Caco-2 (cell line): ENCODE results near the gene EHBP1. TPM values are rescaled to one million over a fixed set of nuclear protein-coding genes. Genes with fewer than 3 reads are reported as not detected.

Experiments
- BruUV-seq: library from RNA; stranded (reverse); fragments of 400-500 nt; replicated peaks from 2 replicates; lab custom pipeline; 2021; lab: Mats Ljungman, UMichigan
- CTCF ChIA-PET: fragments of 300-600 bp; sonication (Branson Sonifier 250); formaldehyde crosslinking; loops from one replicate; lab custom pipeline; 2022; ENCODE audit warnings: antibody characterized with exemption; lab: Charles Lee
- POLR2A ChIA-PET: fragments of 300-600 bp; sonication (Branson Sonifier 250); formaldehyde crosslinking; loops from one replicate; lab custom pipeline; 2022; ENCODE audit warnings: antibody characterized with exemption; lab: Charles Lee
- DNase-seq, 2 experiments: peaks; one replicate each; pipeline versions ENCODE4 v3.0.0 to v3.0.0-alpha.2; 2020 to 2022
- H3K27me3 ChIP-seq: replicated peaks from 2 replicates; pipeline ENCODE4 v1.6.0; 2011; ENCODE audit warnings: low read length; ENCODE audit not compliant: control insufficient read depth, insufficient read depth
- H3K36me3 ChIP-seq: 2 replicates; pipeline ENCODE4 v1.5.1; 2011; ENCODE audit warnings: low read length; ENCODE audit not compliant: control insufficient read depth, insufficient read depth
- H3K4me1 ChIP-seq: fragments of 250-450 bp; sonication (Bioruptor Pico); 2 replicates; pipeline ENCODE4 v1.5.1; 2020; ENCODE audit warnings: mild to moderate bottlenecking
- H3K4me3 ChIP-seq: 2 replicates; pipeline ENCODE4 v1.5.1; 2011; ENCODE audit warnings: low read depth, mild to moderate bottlenecking, control low read depth, low read length
- H3K9me3 ChIP-seq: fragments of 250-450 bp; sonication (Bioruptor Pico); 2 replicates; pipeline ENCODE4 v1.5.1; 2020; ENCODE audit warnings: mild to moderate bottlenecking, moderate library complexity
- H3K27ac Mint-ChIP-seq: one replicate; pipeline ENCODE4 v1.8.0; 2022; ENCODE audit warnings: mixed read lengths; ENCODE audit not compliant: unreplicated experiment
- H3K27me3 Mint-ChIP-seq: one replicate; pipeline ENCODE4 v1.8.0; 2022; ENCODE audit warnings: mixed read lengths; ENCODE audit not compliant: insufficient read depth, unreplicated experiment
- H3K36me3 Mint-ChIP-seq: one replicate; pipeline ENCODE4 v1.8.0; 2022; ENCODE audit warnings: mild to moderate bottlenecking, mixed read lengths; ENCODE audit not compliant: insufficient read depth, unreplicated experiment
- H3K4me1 Mint-ChIP-seq: one replicate; pipeline ENCODE4 v1.8.0; 2022; ENCODE audit warnings: low read depth, mixed read lengths; ENCODE audit not compliant: unreplicated experiment
- H3K4me3 Mint-ChIP-seq: one replicate; pipeline ENCODE4 v1.8.0; 2022; ENCODE audit warnings: mild to moderate bottlenecking, moderate library complexity, mixed read lengths; ENCODE audit not compliant: unreplicated experiment
- H3K9me3 Mint-ChIP-seq: one replicate; pipeline ENCODE4 v1.8.0; 2022; ENCODE audit warnings: mixed read lengths; ENCODE audit not compliant: unreplicated experiment
- intact Hi-C: fragments of 100-400 bp; cut with micrococcal nuclease; formaldehyde crosslinking; loops from one replicate; pipeline ENCODE4 v1.10.0; 2022; ENCODE audit not compliant: unreplicated experiment
- total RNA-seq: library from RNA; stranded (reverse); gene quantifications from 2 replicates; pipeline ENCODE4 v1.2.3, GENCODE V29; 2022
- TF ChIP-seq, protein P1 (sequence below), 2 experiments: fragments of 200-600 bp in 1 of 2; IDR thresholded peaks; 1 replicate in 1 of 2; 2 replicates in 1 of 2; pipeline versions ENCODE4 v1.5.1 to v1.8.0; 2011 to 2022; ENCODE audit warnings: antibody characterized with exemption in 1 of 2, control low read depth in 1 of 2, inconsistent platforms in 1 of 2, low read depth in 1 of 2, low read length in 1 of 2, mild to moderate bottlenecking in 1 of 2, moderate library complexity in 1 of 2; ENCODE audit not compliant: insufficient read depth in 1 of 2, severe bottlenecking in 1 of 2, unreplicated experiment in 1 of 2

EHBP1 gene
- total RNA-seq, 1 experiment from 2014 or later, result 120 TPM

DNA sequence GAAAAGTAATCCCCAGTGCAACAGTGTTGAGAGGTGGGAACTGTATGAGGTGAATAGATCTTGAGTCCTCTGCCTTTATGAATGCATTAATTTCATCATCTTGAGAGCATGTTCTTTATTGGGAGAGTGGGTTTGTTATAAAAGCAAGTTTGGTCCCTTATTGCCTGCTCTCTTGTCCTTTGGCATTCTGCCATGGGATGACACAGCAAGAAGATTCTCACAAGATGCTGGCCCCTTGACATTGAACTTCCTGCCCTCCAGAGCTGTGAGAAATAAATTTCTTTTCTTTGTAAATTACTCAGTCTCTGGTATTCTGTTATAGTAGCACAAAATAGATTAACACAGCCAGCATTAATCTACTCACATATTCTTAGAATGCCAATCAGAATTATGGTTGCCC is 108.6 kb downstream of the EHBP1 start:
- no TSS peak for BruUV-seq
- no peak overlapping the region for H3K4me3 ChIP-seq
- H3K4me1 ChIP-seq, result peaks cover 15% of the 10 kb centered on the region
- DNase-seq, result no peak
- no peaks in the 10 kb centered on the region for H3K27me3 ChIP-seq
- H3K27ac Mint-ChIP-seq, result no peak overlapping the region
- ChIA-PET CTCF (no interaction called here), POLR2A (no interaction called here)
- H3K36me3 Mint-ChIP-seq, result peaks cover 16% of the 10 kb centered on the region
- no peak overlapping the region for H3K4me3 Mint-ChIP-seq
- H3K36me3 ChIP-seq, result no peaks in the 10 kb centered on the region
- no peaks in the 10 kb centered on the region for H3K9me3 Mint-ChIP-seq
- no peaks in the 10 kb centered on the region for H3K9me3 ChIP-seq
- intact Hi-C loops, result no loop called here
- no peaks in the 10 kb centered on the region for H3K27me3 Mint-ChIP-seq
- TF ChIP-seq, protein P1, sequence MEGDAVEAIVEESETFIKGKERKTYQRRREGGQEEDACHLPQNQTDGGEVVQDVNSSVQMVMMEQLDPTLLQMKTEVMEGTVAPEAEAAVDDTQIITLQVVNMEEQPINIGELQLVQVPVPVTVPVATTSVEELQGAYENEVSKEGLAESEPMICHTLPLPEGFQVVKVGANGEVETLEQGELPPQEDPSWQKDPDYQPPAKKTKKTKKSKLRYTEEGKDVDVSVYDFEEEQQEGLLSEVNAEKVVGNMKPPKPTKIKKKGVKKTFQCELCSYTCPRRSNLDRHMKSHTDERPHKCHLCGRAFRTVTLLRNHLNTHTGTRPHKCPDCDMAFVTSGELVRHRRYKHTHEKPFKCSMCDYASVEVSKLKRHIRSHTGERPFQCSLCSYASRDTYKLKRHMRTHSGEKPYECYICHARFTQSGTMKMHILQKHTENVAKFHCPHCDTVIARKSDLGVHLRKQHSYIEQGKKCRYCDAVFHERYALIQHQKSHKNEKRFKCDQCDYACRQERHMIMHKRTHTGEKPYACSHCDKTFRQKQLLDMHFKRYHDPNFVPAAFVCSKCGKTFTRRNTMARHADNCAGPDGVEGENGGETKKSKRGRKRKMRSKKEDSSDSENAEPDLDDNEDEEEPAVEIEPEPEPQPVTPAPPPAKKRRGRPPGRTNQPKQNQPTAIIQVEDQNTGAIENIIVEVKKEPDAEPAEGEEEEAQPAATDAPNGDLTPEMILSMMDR (IDR thresholded peaks at IDR 0.05; ENCODE audit: insufficient read depth in 1 of 2, low read depth in 1 of 2, low read length in 1 of 2, severe bottlenecking in 1 of 2, unreplicated experiment in 1 of 2), result no peak
- H3K4me1 Mint-ChIP-seq, result peaks cover 32% of the 10 kb centered on the region

DNA sequence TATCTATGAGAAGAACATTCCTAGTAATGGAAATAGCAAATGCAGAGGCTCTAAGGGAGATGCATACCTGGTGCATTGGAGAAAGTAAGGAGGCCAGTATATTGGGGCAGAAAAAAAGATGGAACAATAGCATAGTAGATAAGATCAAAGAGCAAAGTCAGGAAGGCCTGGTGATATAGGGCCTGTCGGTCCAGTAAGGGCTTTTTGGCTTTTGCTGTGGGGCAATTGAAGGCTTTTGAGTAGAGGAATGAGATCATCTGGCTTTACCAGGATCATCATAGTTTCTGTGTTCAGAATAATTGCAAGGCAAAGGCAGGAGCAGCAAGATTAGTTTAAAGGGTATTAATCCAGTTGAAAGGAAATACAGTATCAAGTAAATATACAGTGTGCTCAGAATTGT is 111.8 kb downstream of the EHBP1 start:
- peak in 1 of 2 experiments; percentile 19 for DNase-seq
- Mint-ChIP-seq H3K27ac (peak overlapping the region; percentile 63), H3K27me3 (no peaks in the 10 kb centered on the region), H3K36me3 (peaks cover 5% of the 10 kb centered on the region), H3K4me3 (peak overlapping the region; percentile 6), H3K9me3 (no peaks in the 10 kb centered on the region), H3K4me1 (peaks cover 25% of the 10 kb centered on the region)
- no peaks in the 10 kb centered on the region for H3K27me3 ChIP-seq
- ChIA-PET CTCF (no interaction called here), POLR2A (no interaction called here)
- no TSS peak for BruUV-seq
- intact Hi-C loops, result no loop called here
- H3K9me3 ChIP-seq, result no peaks in the 10 kb centered on the region
- no peaks in the 10 kb centered on the region for H3K36me3 ChIP-seq
- H3K4me1 ChIP-seq, result peaks cover 21% of the 10 kb centered on the region
- TF ChIP-seq, protein P1 (IDR thresholded peaks at IDR 0.05; ENCODE audit: insufficient read depth in 1 of 2, low read depth in 1 of 2, low read length in 1 of 2, severe bottlenecking in 1 of 2, unreplicated experiment in 1 of 2), result no peak
- H3K4me3 ChIP-seq, result no peak overlapping the region

DNA sequence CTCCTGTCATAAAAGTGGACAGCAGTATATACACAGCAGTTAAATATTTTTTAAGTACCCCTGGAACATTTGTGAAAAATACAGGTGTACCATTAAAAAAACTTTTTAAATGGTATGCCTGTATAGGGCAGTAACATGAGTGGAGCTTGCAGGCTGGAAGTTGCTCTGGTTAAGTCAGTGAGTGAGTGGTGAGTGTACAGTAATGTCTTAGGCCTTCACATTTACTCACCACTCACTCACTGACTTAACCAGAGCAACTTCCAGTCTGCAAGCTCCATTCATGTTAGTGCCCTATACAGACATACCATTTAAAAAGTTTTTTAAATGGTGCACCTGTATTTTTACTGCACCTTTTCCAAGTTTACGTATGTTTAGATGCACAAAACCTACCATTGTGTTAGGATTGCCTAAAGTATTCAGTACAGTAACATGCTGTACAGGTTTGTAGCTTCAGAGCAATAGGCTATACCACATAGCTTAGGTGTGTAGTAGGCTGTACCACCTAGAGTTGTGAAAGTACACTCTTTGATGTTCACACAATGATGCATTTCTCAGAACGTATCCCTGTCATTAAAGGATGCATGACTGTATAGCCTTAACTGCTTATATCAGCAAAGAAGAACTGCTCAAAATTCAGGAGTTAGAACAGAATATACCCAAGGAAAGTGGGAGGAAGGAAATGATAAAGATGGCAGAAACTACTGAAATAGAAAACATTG is 112.6 kb downstream of the EHBP1 start:
- no peak overlapping the region for H3K27ac Mint-ChIP-seq

More for the DNA sequence above, 112.6 kb downstream of the EHBP1 start:
- H3K4me3 ChIP-seq, result no peak overlapping the region
- peaks cover 32% of the 10 kb centered on the region for H3K4me1 Mint-ChIP-seq
- BruUV-seq, result no TSS peak
- CTCF ChIA-PET, result no interaction called here
- no peaks in the 10 kb centered on the region for H3K9me3 ChIP-seq
- no peaks in the 10 kb centered on the region for H3K27me3 Mint-ChIP-seq
- H3K36me3 Mint-ChIP-seq, result peaks cover 5% of the 10 kb centered on the region
- peaks cover 27% of the 10 kb centered on the region for H3K4me1 ChIP-seq
- intact Hi-C loops, result no loop called here
- H3K4me3 Mint-ChIP-seq, result no peak overlapping the region
- DNase-seq, result no peak
- H3K36me3 ChIP-seq, result no peaks in the 10 kb centered on the region
- H3K9me3 Mint-ChIP-seq, result no peaks in the 10 kb centered on the region
- TF ChIP-seq, protein P1 (IDR thresholded peaks at IDR 0.05; ENCODE audit: insufficient read depth in 1 of 2, low read depth in 1 of 2, low read length in 1 of 2, severe bottlenecking in 1 of 2, unreplicated experiment in 1 of 2), result no peak
- H3K27me3 ChIP-seq, result no peaks in the 10 kb centered on the region
- POLR2A ChIA-PET, result no interaction called here
